IPS-18c (cell line): Measurements from ENCODE around the gene AP2A2.

Source experiments
- H3K4me3 ChIP-seq: 2 replicates; pipeline ENCODE4 v1.7.0; 2013; ENCODE audit warnings: low read depth, mild to moderate bottlenecking, low read length, moderate library complexity; ENCODE audit not compliant: insufficient read depth
- H3K9me3 ChIP-seq: one replicate; pipeline ENCODE4 v1.6.1; 2013; ENCODE audit warnings: mild to moderate bottlenecking, low read length, moderate library complexity; ENCODE audit not compliant: control insufficient read depth, insufficient read depth

AP2A2 gene

GRCh38 chr11:1044160-1044559, 118.5 kb downstream of the AP2A2 start:
- Histone ChIP-seq H3K9me3 (no peaks in the 10 kb centered on the region), H3K4me3 (no peak overlapping the region)

GRCh38 chr11:1047595-1048156, 122.0 kb downstream of the AP2A2 start:
- no peak overlapping the region for H3K4me3 ChIP-seq

GRCh38 chr11:1048375-1049070, 122.9 kb downstream of the AP2A2 start:
- Histone ChIP-seq H3K4me3 (no peak overlapping the region), H3K9me3 (no peaks in the 10 kb centered on the region)

More at GRCh38 chr11:1047595-1048156, 122.0 kb downstream of the AP2A2 start:
- H3K9me3 ChIP-seq = no peaks in the 10 kb centered on the region

- no peak overlapping the region for H3K4me3 ChIP-seq
- no peaks in the 10 kb centered on the region for H3K9me3 ChIP-seq
Observed at GRCh38 chr11:1049071-1049405, 123.4 kb downstream of the AP2A2 start.

GRCh38 chr11:1049431-1049891, 123.8 kb downstream of the AP2A2 start:
- Histone ChIP-seq H3K9me3 (no peaks in the 10 kb centered on the region), H3K4me3 (no peak overlapping the region)

GRCh38 chr11:1049911-1050580, 124.4 kb downstream of the AP2A2 start:
- H3K9me3 ChIP-seq = no peaks in the 10 kb centered on the region
- no peak overlapping the region for H3K4me3 ChIP-seq

GRCh38 chr11:1050581-1051355, 125.1 kb downstream of the AP2A2 start:
- no peaks in the 10 kb centered on the region for H3K9me3 ChIP-seq
- H3K4me3 ChIP-seq = no peak overlapping the region

- Histone ChIP-seq H3K4me3 (no peak overlapping the region), H3K9me3 (no peaks in the 10 kb centered on the region)
Observed at GRCh38 chr11:1051356-1052132, 125.9 kb downstream of the AP2A2 start.

GRCh38 chr11:1052133-1053011, 126.7 kb downstream of the AP2A2 start:
- no peak overlapping the region for H3K4me3 ChIP-seq
- no peaks in the 10 kb centered on the region for H3K9me3 ChIP-seq

GRCh38 chr11:1053121-1053901, 127.6 kb downstream of the AP2A2 start:
- no peaks in the 10 kb centered on the region for H3K9me3 ChIP-seq
- H3K4me3 ChIP-seq = no peak overlapping the region

GRCh38 chr11:1054143-1055108, 128.8 kb downstream of the AP2A2 start:
- H3K4me3 ChIP-seq = no peak overlapping the region

GRCh38 chr11:1055109-1055703, 129.5 kb downstream of the AP2A2 start:
- H3K9me3 ChIP-seq = no peaks in the 10 kb centered on the region
- H3K4me3 ChIP-seq = no peak overlapping the region

More at GRCh38 chr11:1054143-1055108, 128.8 kb downstream of the AP2A2 start:
- no peaks in the 10 kb centered on the region for H3K9me3 ChIP-seq

GRCh38 chr11:1055990-1056771, 130.5 kb downstream of the AP2A2 start:
- Histone ChIP-seq H3K4me3 (no peak overlapping the region), H3K9me3 (no peaks in the 10 kb centered on the region)

- Histone ChIP-seq H3K4me3 (no peak overlapping the region), H3K9me3 (no peaks in the 10 kb centered on the region)
Observed at GRCh38 chr11:1057806-1058205, 132.1 kb downstream of the AP2A2 start.
